GM18508 (cell line): ENCODE data around the gene DLG3.

Experiments
- ATAC-seq: cut with Tn5 transposase; IDR thresholded peaks from one replicate; pipeline ENCODE4 v1.9.1; 2021; ENCODE audit warnings: moderate number of reproducible peaks; ENCODE audit not compliant: insufficient read depth, unreplicated experiment

Gene DLG3

GRCh38 chrX:70476166-70476933 lies 31.7 kb downstream of the DLG3 start:
- no peak for ATAC-seq

DNA sequence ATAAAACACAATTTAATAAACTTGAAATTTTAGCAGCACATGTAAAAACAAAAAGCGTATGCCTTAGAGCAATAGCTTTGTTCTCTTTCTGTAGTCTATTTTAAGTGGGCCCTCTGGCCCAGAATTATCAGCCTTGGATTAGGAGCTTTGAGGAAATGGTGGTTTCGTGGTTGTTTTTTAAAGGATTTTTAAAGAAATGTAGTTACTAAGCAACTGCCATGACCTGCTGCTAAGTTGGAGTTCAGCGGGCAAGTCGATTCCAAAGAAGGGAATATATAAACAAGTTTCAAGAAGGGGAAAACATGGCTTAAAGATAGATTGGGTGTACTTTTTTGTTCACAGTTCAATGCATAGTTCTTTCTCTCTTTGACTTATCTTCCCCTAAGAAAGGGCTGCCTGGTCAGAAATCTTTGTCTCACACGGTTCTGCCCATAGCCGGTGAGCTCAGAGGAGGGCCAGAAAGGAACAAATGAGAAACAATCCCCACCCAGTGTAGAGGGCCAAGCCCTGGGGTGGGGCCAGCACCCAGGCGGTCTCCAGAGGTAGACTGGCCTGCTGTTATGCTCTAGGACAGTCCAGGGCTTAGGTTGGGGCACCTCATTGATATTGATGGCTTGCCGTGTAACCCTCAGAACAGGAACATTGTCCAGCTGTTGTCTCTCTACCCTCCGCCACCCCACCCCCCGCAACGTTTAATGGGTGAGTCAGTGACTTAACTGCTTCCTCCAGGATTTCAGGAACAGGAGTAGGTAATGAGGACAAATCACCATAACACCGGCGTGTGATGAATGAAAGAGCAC lies 32.5 kb downstream of the DLG3 start:
- ATAC-seq: no peak

- no peak for ATAC-seq
Measured at GRCh38 chrX:70477734-70478075, 33.1 kb downstream of the DLG3 start.

GRCh38 chrX:70478526-70479245 lies 34.1 kb downstream of the DLG3 start:
- ATAC-seq: no peak

DNA sequence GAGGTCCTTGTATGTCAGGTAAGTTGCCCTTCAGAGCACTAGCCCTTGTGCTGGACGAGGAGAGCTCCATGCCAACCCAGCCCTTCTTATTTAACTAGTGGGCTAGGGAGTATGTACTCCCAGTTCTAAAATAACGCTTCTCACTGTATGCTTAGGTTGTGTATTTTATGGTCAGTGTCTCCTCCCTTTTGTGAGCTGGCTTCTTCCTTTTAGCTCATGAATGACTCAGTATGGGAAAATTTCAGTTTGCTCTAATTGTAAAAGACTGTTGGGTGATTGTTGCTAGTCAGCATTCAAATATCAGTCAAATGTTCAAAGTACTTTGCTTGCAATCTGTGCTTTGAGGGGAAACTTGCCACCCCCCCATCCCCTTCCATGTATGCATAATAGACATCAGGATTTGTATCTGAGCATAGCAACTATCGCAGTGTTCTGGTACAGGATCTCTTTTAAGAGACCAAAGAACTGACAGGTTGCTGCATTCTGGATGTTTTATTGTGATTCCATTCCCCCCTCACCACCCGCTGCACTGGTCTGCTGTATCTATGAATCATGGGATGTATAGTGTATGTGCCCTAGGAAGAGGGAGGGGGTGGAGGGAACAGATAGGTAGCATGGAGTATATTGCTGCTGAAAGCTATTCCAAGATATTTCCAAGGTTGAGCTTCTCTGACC lies 34.7 kb downstream of the DLG3 start:
- no peak for ATAC-seq

DNA sequence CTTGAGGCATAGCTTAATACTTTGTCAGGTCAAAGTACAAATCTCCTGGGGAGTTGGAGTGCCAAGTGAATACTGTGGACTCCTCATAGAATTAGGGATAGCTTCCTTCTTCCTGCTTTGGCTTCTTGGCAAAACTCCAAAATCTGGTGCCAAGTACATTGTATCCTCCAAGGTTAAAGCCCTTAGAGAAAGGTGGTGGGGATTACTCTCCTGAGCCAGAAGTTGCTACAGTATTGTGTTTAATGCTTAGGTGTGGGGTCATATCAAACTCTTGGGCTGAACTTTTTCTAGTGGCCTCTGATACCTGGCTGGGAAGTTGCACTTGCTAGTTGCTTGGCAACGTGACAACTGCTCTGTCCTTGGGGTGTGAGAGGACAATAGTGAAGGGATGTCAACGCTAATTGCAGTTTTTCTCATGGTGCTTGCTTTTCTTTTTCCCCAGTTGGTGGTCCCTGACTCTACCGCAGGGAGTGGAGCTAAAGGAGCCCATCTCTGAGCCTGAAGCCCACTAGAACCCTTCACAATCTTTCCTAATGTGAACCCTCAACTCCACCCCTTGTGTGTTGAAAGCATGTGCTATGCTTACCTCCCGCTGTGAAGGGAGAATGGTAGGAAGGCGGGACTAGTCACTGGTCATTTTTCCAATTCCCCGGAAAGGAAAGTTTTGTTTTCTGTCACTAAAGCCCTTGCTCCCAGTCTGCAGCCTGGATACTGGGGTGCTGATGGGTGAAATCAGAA lies 35.5 kb downstream of the DLG3 start:
- ATAC-seq: no peak

GRCh38 chrX:70480660-70481018 lies 36.0 kb downstream of the DLG3 start:
- ATAC-seq: no peak

DNA sequence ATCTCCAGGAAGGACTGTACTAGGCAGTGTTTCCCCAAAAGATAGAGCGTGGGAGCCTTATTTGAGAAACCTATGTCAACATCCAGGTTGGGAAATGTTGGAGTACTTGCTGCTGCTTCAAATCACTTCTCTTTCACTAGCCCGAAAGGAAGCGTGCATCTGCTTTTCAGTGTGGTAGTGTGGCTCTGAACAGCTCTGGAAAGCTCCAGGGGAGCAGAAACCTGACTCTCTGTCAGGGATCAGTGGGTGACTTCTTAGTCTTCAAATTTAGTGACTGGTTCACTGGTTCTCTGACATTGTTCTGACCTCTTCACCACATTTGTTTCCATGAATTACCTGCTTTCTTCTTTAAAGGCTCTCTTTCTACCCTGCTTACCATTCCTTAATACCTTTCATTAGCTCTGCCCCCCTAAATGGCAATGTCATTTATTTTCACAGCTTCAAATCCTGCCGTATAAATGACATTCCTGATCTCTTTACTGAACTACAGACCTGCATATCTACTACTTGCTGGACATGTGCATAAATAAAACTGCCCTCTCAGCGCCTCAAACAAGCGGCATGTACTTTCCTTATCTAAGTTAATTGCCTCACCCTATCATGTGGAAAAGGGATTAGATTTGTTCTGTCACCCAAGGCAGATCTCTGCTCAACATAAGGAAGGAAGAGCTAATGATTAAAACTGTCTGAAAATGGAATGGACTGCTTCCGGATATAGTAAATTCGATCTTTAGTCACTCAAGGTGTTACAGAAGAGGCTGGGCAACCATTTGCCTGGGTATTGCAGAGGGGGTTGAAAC lies 37.0 kb downstream of the DLG3 start:
- ATAC-seq: no peak

DNA sequence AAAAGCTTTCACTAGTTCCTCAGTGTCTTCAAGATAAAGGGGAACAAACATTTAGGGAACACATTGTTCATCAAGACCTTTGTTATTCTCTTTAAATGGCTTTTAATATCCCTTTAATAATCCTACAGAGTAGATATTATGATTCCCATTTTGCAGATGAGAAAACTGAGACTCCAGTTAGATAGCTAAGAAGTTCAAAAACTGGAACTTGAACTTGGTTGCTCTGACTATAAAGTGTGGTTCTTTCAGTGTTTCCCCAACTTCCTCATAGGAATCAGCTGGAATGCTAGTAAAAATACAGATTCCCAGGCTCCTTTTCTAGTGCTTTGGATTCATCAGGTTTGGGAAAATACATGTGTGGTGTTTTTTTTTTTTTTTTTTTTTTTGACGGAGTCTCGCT lies 37.7 kb downstream of the DLG3 start:
- ATAC-seq: no peak

GRCh38 chrX:70485466-70485865 lies 40.8 kb downstream of the DLG3 start:
- ATAC-seq: no peak

- ATAC-seq: no peak
Measured at GRCh38 chrX:70488856-70489255, 44.2 kb downstream of the DLG3 start.

GRCh38 chrX:70494441-70494840 lies 49.8 kb downstream of the DLG3 start:
- ATAC-seq: no peak

DNA sequence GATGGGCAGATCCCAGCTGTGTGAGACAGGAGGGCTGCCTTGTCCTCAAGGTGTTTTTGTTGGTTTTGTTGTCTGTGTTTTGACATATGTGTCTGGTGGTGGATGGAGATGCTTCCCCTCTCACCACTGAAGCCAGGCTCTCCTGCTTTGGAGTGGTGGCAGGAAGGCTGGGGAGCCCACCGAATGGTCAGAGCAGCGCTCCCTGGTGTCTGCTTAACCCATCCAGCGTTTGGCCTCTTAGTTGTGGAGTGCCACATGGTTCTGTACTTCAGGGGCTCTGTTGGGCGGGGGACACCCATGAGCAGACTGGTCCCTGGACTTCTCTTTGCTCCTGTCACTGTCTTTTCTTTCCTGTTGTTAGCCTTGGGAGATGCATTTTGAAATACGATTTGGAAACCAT lies 51.9 kb downstream of the DLG3 start:
- no peak for ATAC-seq

DNA sequence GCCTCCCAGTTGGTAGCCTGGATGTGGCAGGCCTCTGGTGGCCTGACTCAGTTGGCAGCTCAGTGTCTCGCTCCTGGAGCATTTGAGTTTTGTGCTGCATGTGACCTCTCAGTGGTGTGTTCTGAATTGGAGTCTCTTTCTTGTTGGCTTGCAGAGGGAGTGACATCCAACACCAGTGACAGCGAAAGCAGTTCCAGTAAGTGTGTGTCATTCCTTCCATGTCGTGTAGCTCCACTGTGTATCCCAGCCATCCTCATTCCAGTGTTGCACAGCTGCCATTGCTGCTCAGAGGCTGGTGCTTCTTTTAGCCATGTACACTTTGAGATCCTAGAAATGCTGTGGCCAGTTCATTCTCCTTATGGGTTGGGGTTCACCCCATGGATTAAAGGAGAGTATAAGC lies 52.4 kb downstream of the DLG3 start:
- ATAC-seq: no peak

GRCh38 chrX:70498129-70498528 lies 53.5 kb downstream of the DLG3 start:
- ATAC-seq: no peak

- no peak for ATAC-seq
Measured at GRCh38 chrX:70500826-70501225, 56.2 kb downstream of the DLG3 start.

GRCh38 chrX:70504772-70505450 lies 60.3 kb downstream of the DLG3 start:
- no peak for ATAC-seq

- no peak for ATAC-seq
Measured at GRCh38 chrX:70505451-70505841, 60.8 kb downstream of the DLG3 start.
